Heart right ventricle (tissue), 16 donors: ENCODE results near the gene ETF1. TPM values are rescaled to one million over a fixed set of nuclear protein-coding genes. Genes with fewer than 3 reads are reported as not detected.
A peak's percentile ranks its signal among the peaks of the same experiment; 100 is the strongest.

Source experiments
- ATAC-seq, 8 donors: fragments of 200-7000 bp; cut with Tn5 transposase; one replicate each; pipeline ENCODE4 v1.9.1; 2020; ENCODE audit warnings: mild to moderate bottlenecking in 8 of 8, moderate library complexity in 8 of 8, moderate number of reproducible peaks in 1 of 8
- DNase-seq, 2 donors: peaks; one replicate each; pipeline ENCODE4 v3.0.0-alpha.2; 2020
- H3K27ac ChIP-seq, 10 donors: fragments of 200-600 bp; sonication (generic) in 2 of 10; one replicate each; pipeline versions ENCODE4 v1.5.0 to v1.8.0; 2020 to 2022; ENCODE audit warnings: mild to moderate bottlenecking in 3 of 10
- H3K27me3 ChIP-seq, 7 donors: fragments of 200-600 bp; one replicate each; pipeline ENCODE4 v1.8.0; 2021 to 2022; ENCODE audit warnings: mild to moderate bottlenecking in 2 of 7
- H3K36me3 ChIP-seq, 9 donors: fragments of 200-600 bp; sonication (generic) in 1 of 9; one replicate each; pipeline versions ENCODE4 v1.5.0 to v1.8.0; 2020 to 2022; ENCODE audit warnings: mild to moderate bottlenecking in 2 of 9
- H3K4me1 ChIP-seq, 9 donors: fragments of 200-600 bp; sonication (generic) in 1 of 9; one replicate each; pipeline versions ENCODE4 v1.5.0 to v1.8.0; 2020 to 2022; ENCODE audit warnings: mild to moderate bottlenecking in 4 of 9
- H3K4me3 ChIP-seq, 10 donors: fragments of 200-600 bp; sonication (generic) in 2 of 10; one replicate each; pipeline versions ENCODE4 v1.5.0 to v1.8.0; 2020 to 2022; ENCODE audit warnings: mild to moderate bottlenecking in 7 of 10, moderate library complexity in 2 of 10
- H3K9me3 ChIP-seq, 11 donors: fragments of 200-600 bp in 10 of 11; sonication (generic) in 2 of 11; one replicate each; pipeline versions ENCODE4 v1.5.0 to v1.8.0; 2013 to 2022; ENCODE audit warnings: mild to moderate bottlenecking in 2 of 11, control low read depth in 1 of 11, moderate library complexity in 1 of 11
- CTCF ChIP-seq, 9 donors: fragments of 200-600 bp; sonication (generic) in 2 of 9; IDR thresholded peaks; one replicate each; pipeline versions ENCODE4 v1.5.0 to v1.8.0; 2021 to 2022; ENCODE audit warnings: antibody characterized with exemption in 9 of 9, mild to moderate bottlenecking in 5 of 9, moderate library complexity in 1 of 9
- whole genome bisulfite sequencing, 2 donors: extraction: QIAGEN DNeasy Blood & Tissue Kit; methylation state at CpG; one replicate each; pipeline ENCODE4 v1.1.7; 2013; ENCODE audit warnings: inconsistent platforms in 1 of 2; 5-methylcytosine and 5-hydroxymethylcytosine counted together
- intact Hi-C, 10 donors: fragments of 100-400 bp; cut with DNase I; formaldehyde crosslinking; loops; one replicate each; pipeline versions ENCODE4 v1.11.1 to v1.14.2; 2022
- polyA plus RNA-seq, 2 donors: library from polyadenylated mRNA; stranded (reverse); fragments of 200-250 nt; gene quantifications; one replicate each; pipeline ENCODE4 v1.2.3, GENCODE V29; 2013
- total RNA-seq, 10 donors: library from RNA; stranded (reverse); fragmentation: NEBNext Ultra II Directional in 3 of 10; extraction: Animal tissue kit (Norgen Biotek cat#: 25700) in 3 of 10; gene quantifications; one replicate each; pipeline versions ENCODE4 v1.2.1 to v1.2.4, GENCODE V29; 2021 to 2023
- donor health status: Arrhythmogenic right ventricular cardiomyopathy.
- donor health status: ischemic (EF 13 %, LVEDD 7.1; RV severe dilation, severe dysfunction).
- donor health status: healthy with polysubstance abuse.
- donor health status: DM: no; HTN: yes; CAD: no.
- donor health status: DM: no; HTN: no; CAD: no.
- donor health status: ischemic (EF 25% LVEDD 6.9; RV normal size, moderate dysfunction).
- donor health status: ischemic (EF 25% LVEDD 5.7; RV mildly dilated, moderate dysfunction).
- donor health status: healthy.
- donor health status: DM: yes; HTN: yes; CAD: no.
- donor health status: Ischemic cardiomyopathy.
- donor health status: ischemic (EF 35%, LVEDD 5.7; RV mildly dilated, moderate dysfunction).
- donor health status: nonischemic (EF 11% LVEDD 7.7; RV severe dilation, severe dysfunction).
- donor health status: DM: yes; HTN: yes; CAD: no.
- donor health status: PGD.
- donor health status: ischemic (EF 29% LVEDD 5.4; RV normal size, mild dysfunction).
- donor health status: nonischemic (EF 23%, LVEDD 6.1; RV moderate dilation, normal function).

ETF1 gene
- total and polyA plus RNA-seq, 12 donors = 17.9 to 113 (median 82.8) TPM

GRCh38 chr5:138579517-138579863 is 36.5 kb upstream of the ETF1 start:
- DNase-seq = no peak
- 51 to 59% methylated on average over 2 of the region's 2 CpGs for WGBS, 2 donors
- peak in 1 of 9 donors; percentile 41 for TF ChIP-seq CTCF (IDR thresholded peaks at IDR 0.05)
- Histone ChIP-seq H3K4me1 (peaks cover 0 to 11% (median 5%) of the 10 kb centered on the region in 9 donors), H3K9me3 (no peaks in the 10 kb centered on the region), H3K27ac (peak overlapping the region in 1 of 10 donors; percentile 3), H3K36me3 (no peaks in the 10 kb centered on the region), H3K27me3 (no peaks in the 10 kb centered on the region), H3K4me3 (no peak overlapping the region)
- no peak for ATAC-seq
- intact Hi-C loops = loop anchor here in 4 of 10 donors (2.0 to 10.0 kb wide), 4 partner anchors 173 to 683 kb away; partner anchors contain the start of gene CTNNA1 (in 2 of the 4)

GRCh38 chr5:138577452-138577851 is 34.4 kb upstream of the ETF1 start:
- Histone ChIP-seq H3K9me3 (no peaks in the 10 kb centered on the region), H3K27me3 (no peaks in the 10 kb centered on the region), H3K4me1 (peaks cover 0 to 29% (median 18%) of the 10 kb centered on the region in 9 donors), H3K36me3 (peaks cover 0 to 17% (median 12%) of the 10 kb centered on the region in 9 donors), H3K4me3 (no peak overlapping the region), H3K27ac (no peak overlapping the region)
- intact Hi-C loops = loop anchor here in 4 of 10 donors (5.0 to 10.0 kb wide), 3 partner anchors 175 to 685 kb away; partner anchors contain the start of gene CTNNA1 (in 2 of the 4)
- DNase-seq = no peak
- ATAC-seq = no peak
- TF ChIP-seq CTCF (IDR thresholded peaks at IDR 0.05) = no peak
- WGBS, 2 donors = 96 to 97% methylated on average over 17 of the region's 17 CpGs

- Histone ChIP-seq H3K36me3 (peaks cover 0 to 37% (median 29%) of the 10 kb centered on the region in 9 donors), H3K4me1 (peaks cover 0 to 38% (median 20%) of the 10 kb centered on the region in 9 donors), H3K27ac (peak within 1 kb of the TSS; percentile 93 to 99 (median 98)), H3K9me3 (no peaks in the 10 kb centered on the region), H3K27me3 (no peaks in the 10 kb centered on the region), H3K4me3 (peak within 1 kb of the TSS; percentile 69 to 98 (median 86))
- WGBS, 2 donors = 1% methylated on average over 73 of the region's 73 CpGs
- peak; percentile 96 to 99 for DNase-seq
- ATAC-seq = peak; percentile 96 to 98 (median 97)
- intact Hi-C loops = loop anchor here in 6 of 10 donors (1.0 to 10.0 kb wide), 6 partner anchors 31 to 693 kb away; partner anchors contain the start of genes ETF1 (in 3 of the 6) and CTNNA1 (in 2 of the 6)
- peak in 2 of 9 donors; percentile 9 to 17 for TF ChIP-seq CTCF (IDR thresholded peaks at IDR 0.05)
These were observed 32.4 kb upstream of the ETF1 start, which contains the start of gene HSPA9 for GRCh38 chr5:138575194-138576015. TSS of gene HSPA9 (minus strand) at chr5:138575401. CDS start at chr5:138575318, 83 bp downstream.

- WGBS, 2 donors = 0% methylated on average over 18 of the region's 18 CpGs
- Histone ChIP-seq H3K4me3 (peak overlapping the region; percentile 69 to 98 (median 86)), H3K9me3 (no peaks in the 10 kb centered on the region), H3K27ac (peak overlapping the region; percentile 93 to 99 (median 98)), H3K36me3 (peaks cover 0 to 44% (median 36%) of the 10 kb centered on the region in 9 donors), H3K4me1 (peaks cover 0 to 44% (median 22%) of the 10 kb centered on the region in 9 donors), H3K27me3 (no peaks in the 10 kb centered on the region)
- intact Hi-C loops = loop anchor here in 6 of 10 donors (1.0 to 10.0 kb wide), 6 partner anchors 30 to 694 kb away; partner anchors contain the start of genes ETF1 (in 3 of the 6) and CTNNA1 (in 2 of the 6)
- ATAC-seq = peak in 1 of 8 donors; percentile 7
- no peak for TF ChIP-seq CTCF (IDR thresholded peaks at IDR 0.05)
- DNase-seq = peak in 1 of 2 donors; percentile 18
These were observed 31.7 kb upstream of the ETF1 start for GRCh38 chr5:138574744-138575193.
